Panc1 (cell line): ENCODE measurements around the gene TAF6. TPM values are rescaled to one million over a fixed set of nuclear protein-coding genes. Genes with fewer than 3 reads are reported as not detected.

Experiments used
- ATAC-seq: fragments of 200-7000 bp; cut with Tn5 transposase; 2 replicates; pipeline ENCODE4 v1.9.1; 2020; ENCODE audit warnings: mild to moderate bottlenecking, moderate library complexity
- BruUV-seq: library from RNA; stranded (reverse); fragments of 400-500 nt; replicated peaks from 2 replicates; lab custom pipeline; 2021; lab: Mats Ljungman, UMichigan
- CTCF ChIA-PET: fragments of 300-600 bp; sonication (Branson Sonifier 250); formaldehyde crosslinking; loops from one replicate; lab custom pipeline; 2022; ENCODE audit warnings: antibody characterized with exemption; lab: Charles Lee
- POLR2A ChIA-PET: fragments of 300-600 bp; sonication (Branson Sonifier 250); formaldehyde crosslinking; loops from one replicate; lab custom pipeline; 2022; ENCODE audit warnings: antibody characterized with exemption; lab: Charles Lee
- DNase-seq: peaks from one replicate; pipeline ENCODE4 v3.0.0-alpha.2; 2010; ENCODE audit warnings: low read depth, low spot score
- H3K27ac ChIP-seq: 2 replicates; pipeline ENCODE4 v1.5.1; 2011; ENCODE audit warnings: mild to moderate bottlenecking, low read length, inconsistent platforms
- H3K27me3 ChIP-seq: fragments of 200-500 bp; sonication (Bioruptor generic); 2 replicates; pipeline ENCODE4 v1.6.0; 2014; ENCODE audit warnings: low read length, inconsistent platforms; ENCODE audit not compliant: control insufficient read depth, insufficient read depth
- H3K36me3 ChIP-seq: fragments of 200-500 bp; sonication (Bioruptor generic); 2 replicates; pipeline ENCODE4 v1.5.1; 2014; ENCODE audit warnings: inconsistent platforms, mild to moderate bottlenecking, low read length, moderate library complexity; ENCODE audit not compliant: control insufficient read depth, insufficient read depth
- H3K4me1 ChIP-seq: 2 replicates; pipeline ENCODE4 v1.5.1; 2011; ENCODE audit warnings: inconsistent platforms, mild to moderate bottlenecking, low read length, moderate library complexity; ENCODE audit not compliant: control insufficient read depth, insufficient read depth
- H3K4me3 ChIP-seq, 2 experiments: 2 replicates each; pipeline ENCODE4 v1.5.1; 2011 to 2012; ENCODE audit warnings: low read depth in 2 of 2, low read length in 2 of 2, mild to moderate bottlenecking in 2 of 2, inconsistent platforms in 1 of 2, moderate library complexity in 1 of 2
- H3K9me3 ChIP-seq: fragments of 200-500 bp; sonication (Bioruptor generic); 2 replicates; pipeline ENCODE4 v1.5.1; 2014; ENCODE audit warnings: low read depth, mild to moderate bottlenecking, inconsistent platforms, low read length, moderate library complexity; ENCODE audit not compliant: control insufficient read depth, insufficient read depth
- POLR2AphosphoS5 ChIP-seq: IDR thresholded peaks from 2 replicates; pipeline ENCODE4 v1.6.1; 2012; ENCODE audit warnings: mild to moderate bottlenecking, low read depth, low read length, moderate library complexity
- SIN3A ChIP-seq: IDR thresholded peaks from 2 replicates; pipeline ENCODE4 v1.6.1; 2012; ENCODE audit warnings: low read depth, mild to moderate bottlenecking, low read length, moderate library complexity, borderline replicate concordance; ENCODE audit not compliant: insufficient read depth
- TCF7L2 ChIP-seq: IDR thresholded peaks from 2 replicates; pipeline ENCODE4 v1.6.1; 2011; ENCODE audit warnings: mild to moderate bottlenecking, low read depth, low read length, inconsistent platforms
- in situ Hi-C: cut with HindIII; loops from 2 replicates; pipeline ENCODE4 v1.10.0; 2016; ENCODE audit warnings: low sequenced_read_pairs, low pct_unique_long_range_greater_than_20kb
- intact Hi-C: fragments of 100-400 bp; cut with micrococcal nuclease; formaldehyde crosslinking; loops from one replicate; pipeline ENCODE4 v1.10.0; 2022; ENCODE audit not compliant: unreplicated experiment
- total RNA-seq: library from RNA; stranded (reverse); gene quantifications from one replicate; pipeline ENCODE4 v1.2.1, GENCODE V29; 2021; ENCODE audit not compliant: unreplicated experiment
- TF ChIP-seq, protein P1 (sequence below): fragments of 450-650 bp; IDR thresholded peaks from 2 replicates; pipeline ENCODE4 v1.5.1; 2017; ENCODE audit warnings: mild to moderate bottlenecking
- TF ChIP-seq, protein P2 (sequence below), 2 experiments: IDR thresholded peaks; 2 replicates each; pipeline ENCODE4 v1.6.1; 2011 to 2012; ENCODE audit warnings: low read depth in 2 of 2, control low read depth in 1 of 2, low read length in 1 of 2, mild to moderate bottlenecking in 1 of 2, moderate library complexity in 1 of 2; ENCODE audit not compliant: insufficient read depth in 1 of 2

Gene TAF6
- total RNA-seq, 1 experiment from 2014 or later, result 92.3 TPM

DNA sequence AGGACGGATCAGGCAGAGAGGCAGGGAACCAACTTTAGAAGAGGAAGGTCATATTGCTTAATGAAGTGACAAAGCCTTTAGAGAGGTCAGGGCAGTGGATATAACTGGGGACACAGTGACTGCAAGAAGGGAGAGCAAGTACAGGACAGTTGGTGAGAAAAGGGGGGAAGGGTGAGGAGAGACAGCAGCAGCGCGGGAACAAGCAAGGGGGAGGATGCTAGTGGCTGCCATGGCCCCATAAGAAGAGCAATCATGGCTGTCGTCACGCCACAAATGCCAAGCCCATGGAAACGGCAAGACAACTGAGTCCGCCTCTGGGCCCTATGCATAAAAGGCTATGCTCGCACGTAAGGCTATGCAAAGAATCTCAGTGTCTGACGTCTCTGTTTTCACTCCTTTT, 46.7 kb downstream of the TAF6 start:
- H3K4me1 ChIP-seq, result no peaks in the 10 kb centered on the region
- ChIA-PET POLR2A (no interaction called here), CTCF (no interaction called here)
- H3K4me3 ChIP-seq, result no peak overlapping the region
- DNase-seq (no peak), ATAC-seq (no peak)
- no TSS peak for BruUV-seq
- in situ Hi-C loops, result no loop called here
- H3K27ac ChIP-seq, result no peak overlapping the region
- peaks cover 64% of the 10 kb centered on the region for H3K9me3 ChIP-seq
- intact Hi-C loops, result no loop called here
- peaks cover 19% of the 10 kb centered on the region for H3K36me3 ChIP-seq
- H3K27me3 ChIP-seq, result no peaks in the 10 kb centered on the region
- TF ChIP-seq, protein P1, sequence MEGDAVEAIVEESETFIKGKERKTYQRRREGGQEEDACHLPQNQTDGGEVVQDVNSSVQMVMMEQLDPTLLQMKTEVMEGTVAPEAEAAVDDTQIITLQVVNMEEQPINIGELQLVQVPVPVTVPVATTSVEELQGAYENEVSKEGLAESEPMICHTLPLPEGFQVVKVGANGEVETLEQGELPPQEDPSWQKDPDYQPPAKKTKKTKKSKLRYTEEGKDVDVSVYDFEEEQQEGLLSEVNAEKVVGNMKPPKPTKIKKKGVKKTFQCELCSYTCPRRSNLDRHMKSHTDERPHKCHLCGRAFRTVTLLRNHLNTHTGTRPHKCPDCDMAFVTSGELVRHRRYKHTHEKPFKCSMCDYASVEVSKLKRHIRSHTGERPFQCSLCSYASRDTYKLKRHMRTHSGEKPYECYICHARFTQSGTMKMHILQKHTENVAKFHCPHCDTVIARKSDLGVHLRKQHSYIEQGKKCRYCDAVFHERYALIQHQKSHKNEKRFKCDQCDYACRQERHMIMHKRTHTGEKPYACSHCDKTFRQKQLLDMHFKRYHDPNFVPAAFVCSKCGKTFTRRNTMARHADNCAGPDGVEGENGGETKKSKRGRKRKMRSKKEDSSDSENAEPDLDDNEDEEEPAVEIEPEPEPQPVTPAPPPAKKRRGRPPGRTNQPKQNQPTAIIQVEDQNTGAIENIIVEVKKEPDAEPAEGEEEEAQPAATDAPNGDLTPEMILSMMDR, result no peak
- no peak for TF ChIP-seq SIN3A

DNA sequence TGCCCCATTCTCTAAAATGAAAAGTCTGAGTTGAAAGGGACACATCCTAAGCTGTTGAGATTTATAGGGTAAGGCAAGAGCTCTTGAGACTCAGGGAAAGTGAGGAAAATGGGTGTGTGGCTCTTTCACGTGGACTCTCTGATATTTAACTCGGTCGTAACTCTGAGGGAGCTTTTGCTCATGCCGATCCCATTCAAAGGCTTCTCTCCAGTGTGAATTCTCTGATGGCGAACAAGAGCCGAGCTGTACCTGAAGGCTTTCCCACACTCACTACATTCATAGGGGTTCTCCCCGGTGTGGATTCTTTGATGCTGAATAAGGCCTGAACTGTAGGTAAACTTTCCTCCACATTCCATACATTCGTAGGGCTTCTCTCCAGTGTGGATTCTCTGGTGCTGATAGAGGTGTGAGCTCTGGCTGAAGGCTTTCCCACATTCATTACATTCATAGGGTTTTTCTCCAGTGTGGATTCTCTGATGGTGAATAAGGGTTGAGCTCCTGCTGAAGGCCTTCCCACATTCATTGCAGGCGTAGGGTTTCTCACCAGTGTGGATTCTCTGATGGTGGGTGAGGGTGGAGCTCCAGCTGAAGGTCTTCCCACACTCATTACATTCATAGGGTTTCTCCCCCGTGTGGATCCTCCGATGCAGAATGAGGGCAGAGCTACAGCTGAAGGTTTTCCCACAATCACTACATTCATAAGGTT, 48.0 kb downstream of the TAF6 start:
- no peak overlapping the region for H3K27ac ChIP-seq
- H3K27me3 ChIP-seq, result no peaks in the 10 kb centered on the region
- no peak for ATAC-seq
- in situ Hi-C loops (no loop called here), intact Hi-C loops (no loop called here)
- no peak for DNase-seq
- no TSS peak for BruUV-seq
- TF ChIP-seq TCF7L2 (no peak), SIN3A (no peak), POLR2AphosphoS5 (no peak; the same call in 1 of the 2 replicates)
- TF ChIP-seq, protein P1, result no peak
- TF ChIP-seq, protein P2, sequence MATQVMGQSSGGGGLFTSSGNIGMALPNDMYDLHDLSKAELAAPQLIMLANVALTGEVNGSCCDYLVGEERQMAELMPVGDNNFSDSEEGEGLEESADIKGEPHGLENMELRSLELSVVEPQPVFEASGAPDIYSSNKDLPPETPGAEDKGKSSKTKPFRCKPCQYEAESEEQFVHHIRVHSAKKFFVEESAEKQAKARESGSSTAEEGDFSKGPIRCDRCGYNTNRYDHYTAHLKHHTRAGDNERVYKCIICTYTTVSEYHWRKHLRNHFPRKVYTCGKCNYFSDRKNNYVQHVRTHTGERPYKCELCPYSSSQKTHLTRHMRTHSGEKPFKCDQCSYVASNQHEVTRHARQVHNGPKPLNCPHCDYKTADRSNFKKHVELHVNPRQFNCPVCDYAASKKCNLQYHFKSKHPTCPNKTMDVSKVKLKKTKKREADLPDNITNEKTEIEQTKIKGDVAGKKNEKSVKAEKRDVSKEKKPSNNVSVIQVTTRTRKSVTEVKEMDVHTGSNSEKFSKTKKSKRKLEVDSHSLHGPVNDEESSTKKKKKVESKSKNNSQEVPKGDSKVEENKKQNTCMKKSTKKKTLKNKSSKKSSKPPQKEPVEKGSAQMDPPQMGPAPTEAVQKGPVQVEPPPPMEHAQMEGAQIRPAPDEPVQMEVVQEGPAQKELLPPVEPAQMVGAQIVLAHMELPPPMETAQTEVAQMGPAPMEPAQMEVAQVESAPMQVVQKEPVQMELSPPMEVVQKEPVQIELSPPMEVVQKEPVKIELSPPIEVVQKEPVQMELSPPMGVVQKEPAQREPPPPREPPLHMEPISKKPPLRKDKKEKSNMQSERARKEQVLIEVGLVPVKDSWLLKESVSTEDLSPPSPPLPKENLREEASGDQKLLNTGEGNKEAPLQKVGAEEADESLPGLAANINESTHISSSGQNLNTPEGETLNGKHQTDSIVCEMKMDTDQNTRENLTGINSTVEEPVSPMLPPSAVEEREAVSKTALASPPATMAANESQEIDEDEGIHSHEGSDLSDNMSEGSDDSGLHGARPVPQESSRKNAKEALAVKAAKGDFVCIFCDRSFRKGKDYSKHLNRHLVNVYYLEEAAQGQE (IDR thresholded peaks at IDR 0.05; ENCODE audit: insufficient read depth in 1 of 2, low read depth in 2 of 2, low read length in 1 of 2), result no peak
- ChIA-PET CTCF (no interaction called here), POLR2A (interaction anchor here (0.6 kb wide), 1 partner anchor 70 kb away, joined by 14 read pairs; no protein-coding TSS in a partner anchor)
- no peak overlapping the region for H3K4me3 ChIP-seq
- no peaks in the 10 kb centered on the region for H3K4me1 ChIP-seq
- H3K9me3 ChIP-seq, result peaks cover 55% of the 10 kb centered on the region
- H3K36me3 ChIP-seq, result peaks cover 15% of the 10 kb centered on the region
